Midbrain (tissue), 1 donor: Measurements from ENCODE around the gene SIRT7.

Experiments
- DNase-seq: peaks from one replicate; lab custom pipeline; 2025; lab: John Stamatoyannopoulos, UW

The SIRT7 gene

GRCh38 chr17:81865358-81865732 lies 52.6 kb downstream of the SIRT7 start:
- no peak for DNase-seq

- DNase-seq: no peak
Observed at GRCh38 chr17:81863833-81864768, 53.9 kb downstream of the SIRT7 start.

- DNase-seq: no peak
Observed at GRCh38 chr17:81863123-81863675, 54.8 kb downstream of the SIRT7 start.
